ENCODE data around the gene TMEM178B. TPM values are rescaled to one million over a fixed set of nuclear protein-coding genes. Genes with fewer than 3 reads are reported as not detected.

TMEM178B gene
- total and polyA plus RNA-seq, 2 donors (not counting 1 experiment from before 2014, with no cell fraction given): 0.28 to 0.96 TPM

- intact Hi-C loops (cut with micrococcal nuclease): no loop called here
- H3K9ac ChIP-seq (ENCODE audit: low read length): no peak overlapping the region
- no peak overlapping the region for H3K4me3 ChIP-seq (ENCODE audit: control extremely low read depth in 1 of 5, extremely low read depth in 1 of 5, insufficient read depth in 1 of 5, low read depth in 2 of 5, low read length in 4 of 5)
- ChIA-PET CTCF (no interaction called here), POLR2A (no interaction called here)
- H2AFZ ChIP-seq (ENCODE audit: insufficient read depth, low read depth, low read length, poor library complexity, severe bottlenecking): no peak overlapping the region
- Mint-ChIP-seq H3K27ac (no peak overlapping the region), H3K27me3 (peaks cover 8% of the 10 kb centered on the region), H3K4me3 (no peak overlapping the region), H3K4me1 (no peaks in the 10 kb centered on the region), H3K9me3 (ENCODE audit: insufficient read depth) (peaks cover 4% of the 10 kb centered on the region)
- no peak for ATAC-seq (ENCODE audit: low read depth)
- no peak for DNase-seq
- no peaks in the 10 kb centered on the region for H3K36me3 ChIP-seq (replicated peaks in 1 of 2; ENCODE audit: control extremely low read depth in 1 of 2, control insufficient read depth in 1 of 2, extremely low read depth in 1 of 2, insufficient read depth in 2 of 2, low read length in 1 of 2)
- no peaks in the 10 kb centered on the region for H3K4me1 ChIP-seq (ENCODE audit: control insufficient read depth in 2 of 2, insufficient read depth in 2 of 2, low read length in 2 of 2)
- no peak overlapping the region for H3K27ac ChIP-seq (ENCODE audit: low read length in 2 of 2)
- no peaks in the 10 kb centered on the region for H3K27me3 ChIP-seq (replicated peaks in 1 of 4; ENCODE audit: control extremely low read depth in 1 of 4, control insufficient read depth in 3 of 4, insufficient read depth in 4 of 4, low read length in 3 of 4)
- no peak overlapping the region for H3K4me2 ChIP-seq (replicated peaks; ENCODE audit: low read depth, low read length, poor library complexity, severe bottlenecking)
- TF ChIP-seq EZH2 (IDR thresholded peaks at IDR 0.05; ENCODE audit: borderline replicate concordance, insufficient read depth, low read depth, low read length, poor library complexity, severe bottlenecking) (no peak), CTCF (IDR thresholded peaks at IDR 0.05) (no peak)
- WGBS (ENCODE audit: insufficient coverage): 71% methylated on average over 1 of the region's 2 CpGs
- no peaks in the 10 kb centered on the region for H3K79me2 ChIP-seq (ENCODE audit: control insufficient read depth, insufficient read depth, low read length)
- H4K20me1 ChIP-seq (ENCODE audit: control insufficient read depth, insufficient read depth, low read length, poor library complexity, severe bottlenecking): no peaks in the 10 kb centered on the region
- peaks cover 0 to 3% (median 1%) of the 10 kb centered on the region in 3 donors for H3K9me3 ChIP-seq (ENCODE audit: control extremely low read depth in 1 of 3, control insufficient read depth in 2 of 3, insufficient read depth in 1 of 3, low read length in 2 of 3)
Observed at GRCh38 chr7:141263508-141263907, 189.6 kb downstream of the TMEM178B start.

DNA sequence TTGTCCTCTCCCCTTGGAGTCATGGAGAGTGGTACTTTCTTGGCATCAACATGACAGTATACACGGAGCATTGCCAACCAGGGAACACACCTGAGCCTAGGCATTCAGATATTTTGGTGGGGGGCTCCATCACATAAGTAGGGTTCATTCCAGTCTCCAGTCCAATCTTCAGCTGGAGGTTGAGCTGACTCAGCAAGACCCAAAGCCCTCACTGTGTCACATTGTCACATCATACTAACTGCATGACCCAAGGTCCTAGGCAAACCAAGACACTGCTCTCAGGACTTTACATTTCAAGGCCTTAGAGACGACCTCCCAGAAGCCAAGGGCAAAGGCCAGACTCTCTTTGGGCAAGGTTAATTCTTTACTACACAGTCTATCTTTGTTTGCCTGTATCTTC is 190.1 kb downstream of the TMEM178B start:
- peaks cover 8% of the 10 kb centered on the region for H3K27me3 Mint-ChIP-seq
- WGBS (ENCODE audit: insufficient coverage): no CpG with 5 or more reads among the region's 2 CpGs

More for the DNA sequence above, 190.1 kb downstream of the TMEM178B start:
- Histone ChIP-seq H2AFZ (ENCODE audit: insufficient read depth, low read depth, low read length, poor library complexity, severe bottlenecking) (no peak overlapping the region), H4K20me1 (ENCODE audit: control insufficient read depth, insufficient read depth, low read length, poor library complexity, severe bottlenecking) (no peaks in the 10 kb centered on the region), H3K36me3 (replicated peaks in 1 of 2; ENCODE audit: control extremely low read depth in 1 of 2, control insufficient read depth in 1 of 2, extremely low read depth in 1 of 2, insufficient read depth in 2 of 2, low read length in 1 of 2) (no peaks in the 10 kb centered on the region), H3K27me3 (replicated peaks in 1 of 4; ENCODE audit: control extremely low read depth in 1 of 4, control insufficient read depth in 3 of 4, insufficient read depth in 4 of 4, low read length in 3 of 4) (no peaks in the 10 kb centered on the region), H3K27ac (ENCODE audit: low read length in 2 of 2) (no peak overlapping the region), H3K9me3 (ENCODE audit: control extremely low read depth in 1 of 3, control insufficient read depth in 2 of 3, insufficient read depth in 1 of 3, low read length in 2 of 3) (peaks cover 0 to 3% (median 1%) of the 10 kb centered on the region in 3 donors), H3K4me2 (replicated peaks; ENCODE audit: low read depth, low read length, poor library complexity, severe bottlenecking) (no peak overlapping the region), H3K4me3 (ENCODE audit: control extremely low read depth in 1 of 5, extremely low read depth in 1 of 5, insufficient read depth in 1 of 5, low read depth in 2 of 5, low read length in 4 of 5) (no peak overlapping the region), H3K4me1 (ENCODE audit: control insufficient read depth in 2 of 2, insufficient read depth in 2 of 2, low read length in 2 of 2) (no peaks in the 10 kb centered on the region), H3K9ac (ENCODE audit: low read length) (no peak overlapping the region), H3K79me2 (ENCODE audit: control insufficient read depth, insufficient read depth, low read length) (no peaks in the 10 kb centered on the region)
- ATAC-seq (ENCODE audit: low read depth) (no peak), DNase-seq (no peak)
- CTCF ChIA-PET: no interaction called here
- H3K4me1 Mint-ChIP-seq: no peaks in the 10 kb centered on the region
- TF ChIP-seq CTCF (IDR thresholded peaks at IDR 0.05) (no peak), EZH2 (IDR thresholded peaks at IDR 0.05; ENCODE audit: borderline replicate concordance, insufficient read depth, low read depth, low read length, poor library complexity, severe bottlenecking) (no peak)
- H3K4me3 Mint-ChIP-seq: no peak overlapping the region
- peaks cover 3% of the 10 kb centered on the region for H3K9me3 Mint-ChIP-seq (ENCODE audit: insufficient read depth)
- POLR2A ChIA-PET: no interaction called here
- intact Hi-C loops (cut with micrococcal nuclease): no loop called here
- no peak overlapping the region for H3K27ac Mint-ChIP-seq

All from B cell (primary cell).